CD4-positive, alpha-beta T cell (primary cell): ENCODE data around the gene PRSS12. TPM values are rescaled to one million over a fixed set of nuclear protein-coding genes. Genes with fewer than 3 reads are reported as not detected.

ENCODE experiments used
- ATAC-seq: fragments of 200-7000 bp; cut with Tn5 transposase; one replicate; pipeline ENCODE4 v1.10.0; 2022; ENCODE audit warnings: mild to moderate bottlenecking; ENCODE audit not compliant: poor library complexity
- CTCF ChIA-PET: fragments of 350-600 bp; sonication (Branson Sonifier 250); formaldehyde crosslinking; loops from one replicate; lab custom pipeline; 2021; ENCODE audit warnings: antibody characterized with exemption, inconsistent platforms; lab: Charles Lee
- POLR2A ChIA-PET: fragments of 350-600 bp; sonication (Branson Sonifier 250); formaldehyde crosslinking; loops from one replicate; lab custom pipeline; 2021; ENCODE audit warnings: antibody characterized with exemption, inconsistent platforms; lab: Charles Lee
- DNase-seq, 14 experiments: peaks; one replicate each; pipeline ENCODE4 v3.0.0-alpha.2; 2013 to 2020; ENCODE audit warnings: mixed read lengths in 2 of 14
- H3K27ac ChIP-seq, 2 donors: one replicate each; pipeline versions ENCODE4 v1.5.1 to v1.7.0; 2013; ENCODE audit warnings: low read length in 2 of 2, low read depth in 1 of 2, mild to moderate bottlenecking in 1 of 2
- H3K27me3 ChIP-seq, 2 experiments: 1 replicate in 1 of 2; 2 replicates in 1 of 2; pipeline versions ENCODE4 v1.6.1 to v1.7.0; 2013; ENCODE audit warnings: low read length in 2 of 2, control low read depth in 1 of 2, mild to moderate bottlenecking in 1 of 2, moderate library complexity in 1 of 2; ENCODE audit not compliant: insufficient read depth in 2 of 2, control insufficient read depth in 1 of 2
- H3K36me3 ChIP-seq: one replicate; pipeline ENCODE4 v1.6.1; 2013; ENCODE audit warnings: low read length, control low read depth; ENCODE audit not compliant: insufficient read depth
- H3K4me1 ChIP-seq: one replicate; pipeline ENCODE4 v1.6.1; 2013; ENCODE audit warnings: low read length, control low read depth; ENCODE audit not compliant: insufficient read depth
- H3K4me3 ChIP-seq: one replicate; pipeline ENCODE4 v1.5.1; 2013; ENCODE audit warnings: mild to moderate bottlenecking, low read length, moderate library complexity
- H3K9me3 ChIP-seq, 2 experiments: 1 replicate in 1 of 2; 2 replicates in 1 of 2; pipeline versions ENCODE4 v1.6.1 to v1.7.0; 2013; ENCODE audit warnings: low read length in 2 of 2, mild to moderate bottlenecking in 2 of 2, control low read depth in 1 of 2, moderate library complexity in 1 of 2; ENCODE audit not compliant: control insufficient read depth in 1 of 2, insufficient read depth in 1 of 2
- H3K27ac Mint-ChIP-seq: one replicate; pipeline ENCODE4 v1.8.0; 2020; ENCODE audit warnings: mixed read lengths
- H3K27me3 Mint-ChIP-seq: one replicate; pipeline ENCODE4 v1.8.0; 2021; ENCODE audit warnings: mixed read lengths
- H3K36me3 Mint-ChIP-seq: one replicate; pipeline ENCODE4 v1.8.0; 2021; ENCODE audit warnings: low read depth, mixed read lengths
- H3K4me1 Mint-ChIP-seq: one replicate; pipeline ENCODE4 v1.8.0; 2021; ENCODE audit warnings: low read depth, mixed read lengths
- H3K4me3 Mint-ChIP-seq: one replicate; pipeline ENCODE4 v1.8.0; 2020; ENCODE audit warnings: mild to moderate bottlenecking, mixed read lengths
- H3K9me3 Mint-ChIP-seq: one replicate; pipeline ENCODE4 v1.8.0; 2020; ENCODE audit warnings: mixed read lengths
- CTCF ChIP-seq: fragments of 200-600 bp; IDR thresholded peaks from one replicate; pipeline ENCODE4 v1.8.0; 2022; ENCODE audit warnings: antibody characterized with exemption, mild to moderate bottlenecking
- intact Hi-C, 2 experiments: fragments of 100-400 bp; cut with DNase I in 1 of 2; cut with micrococcal nuclease in 1 of 2; formaldehyde crosslinking; loops; one replicate each; pipeline versions ENCODE4 v1.15.1 to v1.9.0; 2023 to 2025; cut with DNase I, micrococcal nuclease
- total RNA-seq, 174 experiments: library from RNA in 2 of 174; stranded (reverse) in 2 of 174; gene quantifications; one replicate each; pipeline ENCODE4 v1.2.3 and lab custom pipeline; 2021 to 2026

Gene PRSS12
- total RNA-seq, 2 experiments from 2014 or later, result not detected

- DNase-seq (no peak), ATAC-seq (no peak)
- H3K27me3 ChIP-seq, result no peaks in the 10 kb centered on the region
- no peaks in the 10 kb centered on the region for H3K4me1 Mint-ChIP-seq
- no peak for TF ChIP-seq CTCF
- POLR2A ChIA-PET, result no interaction called here
- H3K4me1 ChIP-seq, result no peaks in the 10 kb centered on the region
- no peaks in the 10 kb centered on the region for H3K9me3 Mint-ChIP-seq
- H3K27me3 Mint-ChIP-seq, result no peaks in the 10 kb centered on the region
- H3K27ac Mint-ChIP-seq, result no peak overlapping the region
- CTCF ChIA-PET, result no interaction called here
- H3K27ac ChIP-seq, result no peak overlapping the region
- no peaks in the 10 kb centered on the region for H3K9me3 ChIP-seq
- intact Hi-C loops, result no loop called here
- no peak overlapping the region for H3K4me3 Mint-ChIP-seq
- no peaks in the 10 kb centered on the region for H3K36me3 ChIP-seq
- no peaks in the 10 kb centered on the region for H3K36me3 Mint-ChIP-seq
- H3K4me3 ChIP-seq, result no peak overlapping the region
These were observed 115.3 kb downstream of the PRSS12 start for GRCh38 chr4:118237531-118237930.

- Mint-ChIP-seq H3K4me1 (no peaks in the 10 kb centered on the region), H3K27me3 (no peaks in the 10 kb centered on the region), H3K9me3 (no peaks in the 10 kb centered on the region), H3K4me3 (no peak overlapping the region), H3K36me3 (no peaks in the 10 kb centered on the region), H3K27ac (no peak overlapping the region)
- no peaks in the 10 kb centered on the region for H3K27me3 ChIP-seq
- H3K9me3 ChIP-seq, result no peaks in the 10 kb centered on the region
- no peak for DNase-seq
- ChIA-PET CTCF (no interaction called here), POLR2A (no interaction called here)
- H3K4me3 ChIP-seq, result no peak overlapping the region
- H3K27ac ChIP-seq, result no peak overlapping the region
- ATAC-seq, result no peak
- no peaks in the 10 kb centered on the region for H3K4me1 ChIP-seq
- intact Hi-C loops, result no loop called here
- no peaks in the 10 kb centered on the region for H3K36me3 ChIP-seq
- TF ChIP-seq CTCF, result no peak
These were observed 117.2 kb downstream of the PRSS12 start for GRCh38 chr4:118235566-118236120.
